PC-3 (cell line): ENCODE data around the gene CTSZ. TPM values are rescaled to one million over a fixed set of nuclear protein-coding genes. Genes with fewer than 3 reads are reported as not detected.

Source experiments
- ATAC-seq: fragments of 200-7000 bp; cut with Tn5 transposase; 2 replicates; pipeline ENCODE4 v1.9.1; 2020; ENCODE audit warnings: mild to moderate bottlenecking, moderate library complexity
- Bru-seq: library from RNA; stranded (reverse); fragments of 400-500 nt; gene quantifications from one replicate; lab custom pipeline; 2021; lab: Mats Ljungman, UMichigan
- BruChase-seq, 2 experiments: library from RNA; stranded (reverse); fragments of 400-500 nt; gene quantifications; one replicate each; lab custom pipeline; 2021; lab: Mats Ljungman, UMichigan
- BruUV-seq: library from RNA; stranded (reverse); fragments of 400-500 nt; replicated peaks from 2 replicates; lab custom pipeline; 2021; lab: Mats Ljungman, UMichigan
- CTCF ChIA-PET: fragments of 300-600 bp; sonication (Branson Sonifier 250); formaldehyde crosslinking; loops from one replicate; lab custom pipeline; 2022; ENCODE audit warnings: antibody characterized with exemption; lab: Charles Lee
- POLR2A ChIA-PET: fragments of 300-600 bp; sonication (Branson Sonifier 250); formaldehyde crosslinking; loops from one replicate; lab custom pipeline; 2022; ENCODE audit warnings: antibody characterized with exemption; ENCODE audit not compliant: unreplicated experiment; lab: Charles Lee
- DNase-seq: peaks from one replicate; pipeline ENCODE4 v3.0.0-alpha.2; 2015
- H2AFZ ChIP-seq: fragments of 300-600 bp; sonication (generic); 2 replicates; pipeline ENCODE4 v1.6.0; 2016; ENCODE audit warnings: antibody characterized with exemption, low read length
- H3F3A ChIP-seq: fragments of 300-600 bp; sonication (generic); one replicate; pipeline ENCODE4 v1.6.0; 2017; ENCODE audit warnings: antibody characterized with exemption, low read length, control low read depth, mild to moderate bottlenecking; ENCODE audit not compliant: unreplicated experiment
- H3K27ac ChIP-seq: fragments of 300-600 bp; sonication (generic); 2 replicates; pipeline ENCODE4 v1.5.1; 2016; ENCODE audit warnings: mild to moderate bottlenecking, low read length
- H3K27me3 ChIP-seq: fragments of 300-600 bp; sonication (generic); 2 replicates; pipeline ENCODE4 v1.6.1; 2016; ENCODE audit warnings: low read length, mixed read lengths
- H3K36me3 ChIP-seq: fragments of 300-600 bp; sonication (generic); 2 replicates; pipeline ENCODE4 v1.6.1; 2016; ENCODE audit warnings: low read depth, mixed run types, low read length, mixed read lengths
- H3K4me1 ChIP-seq: fragments of 300-600 bp; sonication (generic); 2 replicates; pipeline ENCODE4 v1.5.1; 2016; ENCODE audit warnings: low read length; ENCODE audit not compliant: insufficient read depth
- H3K4me2 ChIP-seq: fragments of 300-600 bp; sonication (generic); 2 replicates; pipeline ENCODE4 v1.6.0; 2016; ENCODE audit warnings: low read length
- H3K4me3 ChIP-seq: fragments of 300-600 bp; sonication (generic); 2 replicates; pipeline ENCODE4 v1.5.1; 2016; ENCODE audit warnings: mild to moderate bottlenecking, low read length, mixed read lengths
- H3K79me2 ChIP-seq: fragments of 300-600 bp; sonication (generic); 2 replicates; pipeline ENCODE4 v1.6.1; 2017; ENCODE audit warnings: low read length, mixed read lengths
- H3K9ac ChIP-seq: fragments of 300-600 bp; sonication (generic); 2 replicates; pipeline ENCODE4 v1.6.0; 2016; ENCODE audit warnings: mild to moderate bottlenecking, low read length
- H3K9me2 ChIP-seq: fragments of 300-600 bp; sonication (generic); replicated peaks from 2 replicates; pipeline ENCODE4 v1.6.1; 2016; ENCODE audit warnings: mixed run types, low read length, mixed read lengths
- H3K9me3 ChIP-seq: fragments of 300-600 bp; sonication (generic); 2 replicates; pipeline ENCODE4 v1.6.1; 2016; ENCODE audit warnings: low read length, mixed read lengths
- H4K20me1 ChIP-seq: fragments of 300-600 bp; sonication (generic); 2 replicates; pipeline ENCODE4 v1.6.1; 2016; ENCODE audit warnings: low read length, mixed read lengths
- EZH2 ChIP-seq: fragments of 300-600 bp; sonication (generic); IDR thresholded peaks from one replicate; pipeline ENCODE4 v1.6.1; 2017; ENCODE audit warnings: antibody characterized with exemption, mild to moderate bottlenecking, low read length; ENCODE audit not compliant: unreplicated experiment
- EZH2phosphoT487 ChIP-seq: fragments of 300-600 bp; sonication (generic); IDR thresholded peaks from 2 replicates; pipeline ENCODE4 v1.6.1; 2018; ENCODE audit warnings: mild to moderate bottlenecking, antibody characterized with exemption, low read length, borderline replicate concordance
- intact Hi-C: fragments of 100-400 bp; cut with micrococcal nuclease; formaldehyde crosslinking; loops from 2 replicates; pipeline ENCODE4 v1.9.0; 2023
- long read RNA-seq: library from polyadenylated mRNA; unstranded; transcript quantifications from one replicate; pipeline ENCODE4 v2.0.0, GENCODE V29; 2021; ENCODE audit not compliant: unreplicated experiment
- total RNA-seq: library from RNA; depleted of rRNA; stranded (reverse); fragments of >200 nt; gene quantifications from 2 replicates; pipeline ENCODE4 v1.2.3, GENCODE V29; 2014; rRNA removed
- TF ChIP-seq, protein P1 (sequence below): fragments of 300-600 bp; sonication (generic); conservative IDR thresholded peaks from 2 replicates; pipeline ENCODE4 v1.5.1; 2017; ENCODE audit warnings: antibody characterized with exemption, low read depth, mild to moderate bottlenecking, low read length

The CTSZ gene
- total RNA-seq = 191 and 225 TPM in 2 replicates
- percentile 86 among the genes with signal in this experiment for Bru-seq, nascent RNA
- percentile 89 among the genes with signal in this experiment for BruChase-seq, experiment 1, labeled RNA remaining after a 6-hour chase
- percentile 83 among the genes with signal in this experiment for BruChase-seq, experiment 2, labeled RNA remaining after a 2-hour chase
- long read RNA-seq, partial matches to known transcripts = 3 of 7 reads
- long read RNA-seq, other reads (novel, unspliced or antisense) = 2 of 7 reads

DNA sequence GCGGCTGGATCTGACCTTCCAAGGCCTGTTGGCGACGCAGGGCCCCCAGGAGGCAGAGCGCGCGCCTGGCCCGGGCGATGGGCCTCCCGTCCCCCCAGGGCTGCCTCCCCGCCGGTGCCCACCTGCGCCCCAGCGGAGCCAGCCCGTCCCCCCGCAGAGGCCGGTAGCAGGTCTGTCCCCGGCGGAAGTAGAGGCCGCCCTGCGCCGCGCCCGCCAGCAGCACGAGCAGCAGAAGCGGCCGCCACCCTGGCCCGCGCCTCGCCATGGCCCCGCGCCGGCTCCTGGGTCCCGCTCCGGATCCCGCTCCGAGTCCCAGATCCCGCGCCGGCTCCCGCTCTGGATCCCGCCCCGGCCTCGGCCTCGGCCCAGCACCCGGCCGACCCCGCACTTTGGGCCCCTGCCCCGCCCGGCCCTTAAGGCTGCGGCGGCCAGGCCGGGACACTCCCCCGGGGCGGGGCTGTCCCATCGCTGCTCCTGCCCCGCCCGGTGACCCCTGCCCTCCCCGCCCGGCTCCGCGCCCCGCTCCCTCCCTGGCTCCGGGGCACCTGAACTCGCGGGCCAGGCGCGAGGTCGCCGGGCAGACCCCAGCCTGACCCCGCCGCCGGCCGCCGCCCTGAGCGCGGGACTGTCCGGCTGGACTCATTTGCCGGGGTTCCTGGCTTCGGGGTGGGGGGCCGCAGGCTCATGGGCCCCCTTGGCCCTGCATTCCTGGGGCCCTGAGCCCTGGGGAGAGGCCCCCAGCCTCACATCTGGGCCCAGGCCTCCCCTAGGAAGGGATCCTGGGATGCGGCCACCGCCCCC, at the start of gene CTSZ:
TSS of gene CTSZ (minus strand) at position 391 of the 801 bp plus-strand sequence. CDS start at position 265, 126 bp downstream.
- H3K4me1 ChIP-seq = peaks cover 40% of the 10 kb centered on the region
- H3K9me2 ChIP-seq = no peaks in the 10 kb centered on the region
- no peak within 1 kb of the TSS for H3K27ac ChIP-seq
- H3K27me3 ChIP-seq = no peaks in the 10 kb centered on the region
- H3F3A ChIP-seq = no peaks in the 10 kb centered on the region
- ATAC-seq (peak; percentile 73), DNase-seq (peak; percentile 54)
- no peaks in the 10 kb centered on the region for H3K9me3 ChIP-seq
- H3K4me3 ChIP-seq = peak within 1 kb of the TSS; percentile 96
- peak within 1 kb of the TSS; percentile 99 for H3K4me2 ChIP-seq
- peak within 1 kb of the TSS; percentile 88 for H3K9ac ChIP-seq
- ChIA-PET CTCF (no interaction called here), POLR2A (no interaction called here)
- no peaks in the 10 kb centered on the region for H3K36me3 ChIP-seq
- no peaks in the 10 kb centered on the region for H4K20me1 ChIP-seq
- peaks cover 30% of the 10 kb centered on the region for H3K79me2 ChIP-seq
- BruUV-seq = no TSS peak
- peak within 1 kb of the TSS; percentile 90 for H2AFZ ChIP-seq
- intact Hi-C loops = no loop called here
- TF ChIP-seq EZH2phosphoT487 (no peak), EZH2 (no peak)
- TF ChIP-seq, protein P1, sequence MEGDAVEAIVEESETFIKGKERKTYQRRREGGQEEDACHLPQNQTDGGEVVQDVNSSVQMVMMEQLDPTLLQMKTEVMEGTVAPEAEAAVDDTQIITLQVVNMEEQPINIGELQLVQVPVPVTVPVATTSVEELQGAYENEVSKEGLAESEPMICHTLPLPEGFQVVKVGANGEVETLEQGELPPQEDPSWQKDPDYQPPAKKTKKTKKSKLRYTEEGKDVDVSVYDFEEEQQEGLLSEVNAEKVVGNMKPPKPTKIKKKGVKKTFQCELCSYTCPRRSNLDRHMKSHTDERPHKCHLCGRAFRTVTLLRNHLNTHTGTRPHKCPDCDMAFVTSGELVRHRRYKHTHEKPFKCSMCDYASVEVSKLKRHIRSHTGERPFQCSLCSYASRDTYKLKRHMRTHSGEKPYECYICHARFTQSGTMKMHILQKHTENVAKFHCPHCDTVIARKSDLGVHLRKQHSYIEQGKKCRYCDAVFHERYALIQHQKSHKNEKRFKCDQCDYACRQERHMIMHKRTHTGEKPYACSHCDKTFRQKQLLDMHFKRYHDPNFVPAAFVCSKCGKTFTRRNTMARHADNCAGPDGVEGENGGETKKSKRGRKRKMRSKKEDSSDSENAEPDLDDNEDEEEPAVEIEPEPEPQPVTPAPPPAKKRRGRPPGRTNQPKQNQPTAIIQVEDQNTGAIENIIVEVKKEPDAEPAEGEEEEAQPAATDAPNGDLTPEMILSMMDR = no peak

DNA sequence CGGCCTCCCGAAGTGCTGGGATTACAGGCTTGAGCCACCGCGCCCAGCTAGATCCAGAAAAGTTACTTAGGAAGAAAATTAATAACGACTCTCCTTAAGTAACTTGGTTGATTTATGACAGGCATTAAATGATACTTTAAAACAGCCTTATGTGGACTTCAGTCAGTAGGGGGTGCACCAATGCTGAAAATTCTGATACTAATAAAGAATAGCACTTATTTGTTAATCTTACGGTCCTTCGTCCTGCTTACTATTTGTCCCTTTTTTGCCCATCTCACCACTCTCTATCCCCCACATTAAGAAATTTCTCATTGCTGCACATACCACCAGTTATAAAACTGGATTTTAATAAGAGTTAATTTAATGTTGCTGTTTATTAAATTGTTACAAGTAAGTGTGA, 48.2 kb upstream of the CTSZ start:
- no peaks in the 10 kb centered on the region for H3F3A ChIP-seq
- no peaks in the 10 kb centered on the region for H3K9me2 ChIP-seq
- no peaks in the 10 kb centered on the region for H3K79me2 ChIP-seq
- H3K27ac ChIP-seq = no peak overlapping the region
- H4K20me1 ChIP-seq = no peaks in the 10 kb centered on the region
- ATAC-seq (peak; percentile 73), DNase-seq (peak; percentile 74)
- intact Hi-C loops = loop anchor here (1.0 kb wide), 2 partner anchors 27 to 167 kb away; no protein-coding TSS in a partner anchor
- POLR2A ChIA-PET = no interaction called here
- H3K4me3 ChIP-seq = no peak overlapping the region
- no peak overlapping the region for H3K4me2 ChIP-seq
- no peak overlapping the region for H2AFZ ChIP-seq
- no peaks in the 10 kb centered on the region for H3K4me1 ChIP-seq
- no peak overlapping the region for H3K9ac ChIP-seq
- no peaks in the 10 kb centered on the region for H3K36me3 ChIP-seq
- no peaks in the 10 kb centered on the region for H3K9me3 ChIP-seq
- TF ChIP-seq EZH2 (no peak), EZH2phosphoT487 (no peak)
- TF ChIP-seq, protein P1 = peak; percentile 80
- BruUV-seq = no TSS peak
- CTCF ChIA-PET = interaction anchor here (0.6 to 0.9 kb wide), 2 partner anchors 42 to 62 kb away, joined by 4 to 17 read pairs; no protein-coding TSS in a partner anchor
- H3K27me3 ChIP-seq = peaks cover 28% of the 10 kb centered on the region
